ENCODE results near the gene PRRT4.

The PRRT4 gene

DNA sequence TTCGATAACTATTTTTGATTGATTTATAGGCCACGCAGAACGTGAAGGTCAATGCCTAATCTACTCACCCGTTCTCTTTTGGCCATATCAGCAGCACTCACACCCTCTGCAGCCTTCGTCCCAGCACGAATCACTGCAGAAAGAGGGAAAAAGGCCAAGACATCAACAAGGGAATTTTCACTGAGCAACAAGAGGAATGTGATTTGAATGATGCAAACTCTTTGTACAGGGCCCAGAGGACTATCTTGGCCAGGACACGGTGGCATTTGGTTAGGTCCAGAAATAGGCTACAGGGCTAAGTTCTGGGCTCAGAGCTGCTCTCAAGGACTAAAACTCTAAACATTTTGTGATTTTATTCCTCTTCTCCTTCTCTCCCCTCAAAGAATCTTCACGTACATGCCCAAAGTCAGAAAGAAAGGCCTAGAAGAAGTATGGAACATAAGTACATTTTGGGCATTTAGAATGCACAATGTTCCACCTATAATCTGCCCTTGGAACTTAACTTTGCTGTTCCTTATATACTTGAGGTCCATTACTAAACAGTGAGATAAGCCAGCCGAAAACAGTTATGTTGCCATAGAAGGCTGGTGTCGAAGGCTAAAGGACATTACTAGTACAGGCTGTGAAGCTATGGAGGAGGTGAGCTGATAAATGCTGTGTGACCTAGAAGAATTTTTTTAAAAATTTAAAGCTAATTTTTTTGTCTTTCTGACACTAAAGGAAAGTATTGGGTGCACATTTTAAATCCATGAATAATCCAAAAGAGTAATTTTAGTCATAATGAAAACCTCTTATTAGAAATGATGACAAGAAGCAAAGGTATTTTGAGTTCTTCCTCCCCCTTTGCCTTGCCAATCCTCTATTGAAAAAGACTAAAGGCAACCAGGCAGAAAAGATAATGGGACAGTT is 37.8 kb downstream of the PRRT4 start:
- no peak overlapping the region for H3K27ac ChIP-seq (ENCODE audit: low read length)
- H3K4me1 ChIP-seq (ENCODE audit: low read length) = no peaks in the 10 kb centered on the region
- H3K27me3 ChIP-seq (replicated peaks; ENCODE audit: insufficient read depth, low read length) = no peaks in the 10 kb centered on the region
- no peaks in the 10 kb centered on the region for H4K20me1 ChIP-seq (ENCODE audit: insufficient read depth, low read length)
- no peak overlapping the region for H3K4me2 ChIP-seq (ENCODE audit: low read depth, low read length)
- H3K9me3 ChIP-seq (replicated peaks; ENCODE audit: insufficient read depth, low read length) = no peaks in the 10 kb centered on the region
- H3K36me3 ChIP-seq (replicated peaks; ENCODE audit: insufficient read depth, low read length) = peaks cover 20% of the 10 kb centered on the region
- no peak overlapping the region for H3K9ac ChIP-seq (ENCODE audit: low read length)
- TF ChIP-seq EZH2phosphoT487 (IDR thresholded peaks at IDR 0.05; ENCODE audit: low read length) (no peak), EZH2 (optimal IDR thresholded peaks at IDR 0.05; ENCODE audit: low read depth, low read length) (no peak)
- TF ChIP-seq, protein P1, sequence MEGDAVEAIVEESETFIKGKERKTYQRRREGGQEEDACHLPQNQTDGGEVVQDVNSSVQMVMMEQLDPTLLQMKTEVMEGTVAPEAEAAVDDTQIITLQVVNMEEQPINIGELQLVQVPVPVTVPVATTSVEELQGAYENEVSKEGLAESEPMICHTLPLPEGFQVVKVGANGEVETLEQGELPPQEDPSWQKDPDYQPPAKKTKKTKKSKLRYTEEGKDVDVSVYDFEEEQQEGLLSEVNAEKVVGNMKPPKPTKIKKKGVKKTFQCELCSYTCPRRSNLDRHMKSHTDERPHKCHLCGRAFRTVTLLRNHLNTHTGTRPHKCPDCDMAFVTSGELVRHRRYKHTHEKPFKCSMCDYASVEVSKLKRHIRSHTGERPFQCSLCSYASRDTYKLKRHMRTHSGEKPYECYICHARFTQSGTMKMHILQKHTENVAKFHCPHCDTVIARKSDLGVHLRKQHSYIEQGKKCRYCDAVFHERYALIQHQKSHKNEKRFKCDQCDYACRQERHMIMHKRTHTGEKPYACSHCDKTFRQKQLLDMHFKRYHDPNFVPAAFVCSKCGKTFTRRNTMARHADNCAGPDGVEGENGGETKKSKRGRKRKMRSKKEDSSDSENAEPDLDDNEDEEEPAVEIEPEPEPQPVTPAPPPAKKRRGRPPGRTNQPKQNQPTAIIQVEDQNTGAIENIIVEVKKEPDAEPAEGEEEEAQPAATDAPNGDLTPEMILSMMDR (IDR thresholded peaks at IDR 0.05; ENCODE audit: low read length) = no peak
- H3K4me3 ChIP-seq (ENCODE audit: low read length) = no peak overlapping the region
- no peaks in the 10 kb centered on the region for H3F3A ChIP-seq (ENCODE audit: insufficient read depth, low read length)
- no peaks in the 10 kb centered on the region for H3K9me2 ChIP-seq (replicated peaks; ENCODE audit: insufficient read depth, low read length)
- no peak for DNase-seq
- no peak overlapping the region for H2AFZ ChIP-seq (ENCODE audit: low read length)
- H3K79me2 ChIP-seq (ENCODE audit: low read length) = no peaks in the 10 kb centered on the region

DNA sequence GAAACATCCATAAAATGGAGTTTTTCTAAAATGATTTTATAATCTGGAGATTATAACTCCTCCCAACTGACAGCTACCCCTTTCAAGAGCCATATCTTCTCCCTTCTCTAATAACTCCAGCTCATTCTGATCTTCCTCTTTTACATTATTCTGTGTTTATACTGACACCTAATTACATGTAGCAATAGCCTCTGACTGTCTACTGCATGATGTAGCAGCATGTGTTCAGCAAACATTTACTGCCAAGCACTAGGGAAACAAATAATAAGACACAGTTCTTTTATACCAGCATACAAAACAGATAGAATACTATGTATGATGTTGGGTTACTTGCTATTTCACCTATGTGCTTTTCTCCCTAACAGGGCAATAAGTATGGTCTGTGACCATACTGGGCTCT is 38.5 kb downstream of the PRRT4 start:
- Histone ChIP-seq H3K9ac (ENCODE audit: low read length) (no peak overlapping the region), H3F3A (ENCODE audit: insufficient read depth, low read length) (no peaks in the 10 kb centered on the region), H3K27ac (ENCODE audit: low read length) (no peak overlapping the region), H2AFZ (ENCODE audit: low read length) (no peak overlapping the region), H3K9me2 (replicated peaks; ENCODE audit: insufficient read depth, low read length) (no peaks in the 10 kb centered on the region), H3K27me3 (replicated peaks; ENCODE audit: insufficient read depth, low read length) (no peaks in the 10 kb centered on the region), H3K36me3 (replicated peaks; ENCODE audit: insufficient read depth, low read length) (peaks cover 22% of the 10 kb centered on the region), H3K4me1 (ENCODE audit: low read length) (no peaks in the 10 kb centered on the region), H3K79me2 (ENCODE audit: low read length) (no peaks in the 10 kb centered on the region), H3K9me3 (replicated peaks; ENCODE audit: insufficient read depth, low read length) (no peaks in the 10 kb centered on the region), H4K20me1 (ENCODE audit: insufficient read depth, low read length) (no peaks in the 10 kb centered on the region), H3K4me3 (ENCODE audit: low read length) (no peak overlapping the region), H3K4me2 (ENCODE audit: low read depth, low read length) (no peak overlapping the region)
- TF ChIP-seq, protein P1 (IDR thresholded peaks at IDR 0.05; ENCODE audit: low read length) = no peak
- TF ChIP-seq EZH2phosphoT487 (IDR thresholded peaks at IDR 0.05; ENCODE audit: low read length) (no peak), EZH2 (optimal IDR thresholded peaks at IDR 0.05; ENCODE audit: low read depth, low read length) (no peak)
- DNase-seq = no peak

DNA sequence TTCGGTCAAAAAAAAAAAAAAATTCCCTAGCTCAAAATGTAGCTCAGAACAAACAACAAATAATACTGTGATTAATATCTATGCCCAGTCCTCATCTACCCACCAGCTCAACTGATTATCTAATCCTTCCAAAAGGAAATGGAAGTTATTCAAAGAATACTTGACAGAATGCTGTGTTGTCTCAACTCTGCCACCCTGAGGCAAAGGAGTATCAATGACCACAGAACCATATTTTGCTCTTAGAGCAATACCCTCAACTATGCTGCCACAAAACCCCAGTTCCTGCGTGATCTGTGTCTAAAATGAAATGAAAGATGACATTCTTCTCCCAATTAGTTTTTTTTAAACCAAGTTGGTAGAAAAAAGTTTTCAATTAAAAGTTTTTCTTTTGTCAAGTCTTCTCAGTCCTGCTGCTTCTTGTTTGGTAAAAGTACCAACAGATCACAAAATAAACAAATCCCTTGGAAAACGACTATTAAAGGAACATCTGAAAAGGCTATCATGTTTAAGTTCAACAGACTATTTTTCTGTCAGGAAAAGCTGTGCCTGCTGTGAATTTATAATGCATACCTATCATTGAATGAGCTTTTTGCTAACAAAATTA is 39.3 kb downstream of the PRRT4 start:
- Histone ChIP-seq H4K20me1 (ENCODE audit: insufficient read depth, low read length) (no peaks in the 10 kb centered on the region), H3K9me2 (replicated peaks; ENCODE audit: insufficient read depth, low read length) (no peaks in the 10 kb centered on the region), H3K9me3 (replicated peaks; ENCODE audit: insufficient read depth, low read length) (no peaks in the 10 kb centered on the region), H2AFZ (ENCODE audit: low read length) (no peak overlapping the region), H3K9ac (ENCODE audit: low read length) (no peak overlapping the region), H3K4me2 (ENCODE audit: low read depth, low read length) (no peak overlapping the region), H3K79me2 (ENCODE audit: low read length) (no peaks in the 10 kb centered on the region), H3K4me1 (ENCODE audit: low read length) (no peaks in the 10 kb centered on the region), H3F3A (ENCODE audit: insufficient read depth, low read length) (no peaks in the 10 kb centered on the region), H3K36me3 (replicated peaks; ENCODE audit: insufficient read depth, low read length) (peaks cover 27% of the 10 kb centered on the region), H3K4me3 (ENCODE audit: low read length) (no peak overlapping the region), H3K27me3 (replicated peaks; ENCODE audit: insufficient read depth, low read length) (no peaks in the 10 kb centered on the region), H3K27ac (ENCODE audit: low read length) (no peak overlapping the region)
- TF ChIP-seq, protein P1 (IDR thresholded peaks at IDR 0.05; ENCODE audit: low read length) = peak; percentile 52
- no peak for TF ChIP-seq EZH2 (optimal IDR thresholded peaks at IDR 0.05; ENCODE audit: low read depth, low read length)
- DNase-seq = peak; percentile 43
